GM12891 (cell line): ENCODE data around the gene WTAP.

ENCODE experiments used
- POLR2A ChIP-seq: IDR thresholded peaks from 2 replicates; pipeline ENCODE4 v1.6.1; 2011; ENCODE audit warnings: low read depth, low read length, control low read depth
- POLR2AphosphoS5 ChIP-seq: IDR thresholded peaks from 2 replicates; pipeline ENCODE4 v1.6.1; 2011; ENCODE audit warnings: low read depth, low read length, control low read depth
- TAF1 ChIP-seq: IDR thresholded peaks from 2 replicates; pipeline ENCODE4 v1.6.1; 2011; ENCODE audit warnings: low read depth, low read length, control low read depth

GRCh38 chr6:159730332-159730676, 3.0 kb downstream of the WTAP start:
- TF ChIP-seq POLR2A = no peak
- no peak for TF ChIP-seq POLR2AphosphoS5
- TF ChIP-seq TAF1 = no peak
